ENCODE measurements around the gene PMEPA1.

The PMEPA1 gene

DNA sequence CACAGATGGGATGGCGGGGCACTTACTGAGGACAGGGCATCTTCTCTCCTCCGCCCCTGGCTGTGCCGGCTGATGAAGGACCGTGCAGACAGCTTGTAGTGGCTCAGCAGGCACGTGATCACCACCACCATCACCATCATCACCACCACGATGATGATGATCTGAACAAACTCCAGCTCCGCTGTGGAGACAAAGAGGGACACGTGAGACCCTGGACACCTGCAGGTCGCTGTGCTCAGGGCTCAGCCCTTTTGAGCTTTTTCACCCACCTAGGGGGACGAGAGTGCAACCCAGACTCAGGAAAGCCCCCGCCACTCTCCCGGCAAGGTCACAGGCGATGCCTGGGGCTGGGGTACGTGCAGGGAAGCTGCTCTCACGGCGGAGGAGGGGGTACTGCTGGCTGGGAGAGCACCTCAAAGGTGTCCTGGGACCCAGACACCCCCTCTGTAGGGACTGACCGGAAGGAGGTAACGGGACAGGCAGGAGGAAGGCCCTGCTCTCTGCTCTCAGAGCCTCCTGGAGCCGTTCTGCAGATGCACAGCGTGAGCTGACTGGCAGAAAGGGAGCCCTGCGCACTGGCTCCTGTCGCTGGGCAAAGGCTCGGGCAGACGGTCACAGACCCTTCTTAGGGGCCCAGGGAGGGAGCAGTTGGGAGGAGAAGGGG lies 50.2 kb downstream of the PMEPA1 start:
- Histone ChIP-seq H3K4me1 (ENCODE audit: control insufficient read depth, insufficient read depth, low read length) (no peaks in the 10 kb centered on the region), H3K27me3 (ENCODE audit: control insufficient read depth, insufficient read depth, low read length) (no peaks in the 10 kb centered on the region), H3K36me3 (ENCODE audit: control insufficient read depth, insufficient read depth, low read length) (peaks cover 8% of the 10 kb centered on the region), H3K27ac (ENCODE audit: low read depth, low read length) (no peak overlapping the region), H3K9ac (ENCODE audit: low read length) (no peak overlapping the region), H3K4me3 (ENCODE audit: low read length) (no peak overlapping the region)

DNA sequence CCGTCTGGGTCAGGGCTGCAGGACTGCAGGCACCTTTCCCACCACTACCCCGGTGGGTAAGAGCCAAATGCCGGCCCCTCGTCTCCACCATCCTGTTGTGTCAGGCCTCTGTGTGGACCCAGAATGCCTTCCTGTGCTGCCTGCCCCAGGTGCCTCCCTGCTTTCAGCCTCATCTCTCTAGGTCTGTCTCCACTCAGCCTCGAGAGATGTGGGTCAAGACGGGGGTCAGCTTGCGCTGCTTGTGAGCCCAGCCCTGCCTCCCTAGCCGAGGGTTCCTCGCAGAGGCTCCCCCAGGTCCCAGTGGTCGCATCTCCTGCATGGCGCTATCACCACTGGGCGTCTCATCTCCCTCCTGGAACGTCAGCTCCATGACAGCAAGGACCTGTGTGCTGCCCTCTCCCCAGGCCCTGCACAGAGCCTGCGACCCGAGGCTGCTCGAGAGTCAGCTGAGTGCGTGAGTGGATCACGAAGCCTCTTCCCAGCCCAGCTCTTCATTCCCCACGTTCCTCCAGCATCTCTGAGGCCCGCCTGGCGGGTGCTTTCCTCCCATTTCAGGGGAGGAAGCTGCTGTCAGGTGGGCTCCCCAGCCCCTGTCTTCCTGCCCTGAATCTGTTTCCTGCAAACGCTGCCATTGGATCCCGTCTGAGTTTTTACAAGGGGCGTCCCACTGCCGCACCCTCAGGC lies 50.8 kb downstream of the PMEPA1 start:
- Histone ChIP-seq H3K36me3 (ENCODE audit: control insufficient read depth, insufficient read depth, low read length) (peaks cover 8% of the 10 kb centered on the region), H3K4me1 (ENCODE audit: control insufficient read depth, insufficient read depth, low read length) (peaks cover 2% of the 10 kb centered on the region), H3K27ac (ENCODE audit: low read depth, low read length) (no peak overlapping the region), H3K27me3 (ENCODE audit: control insufficient read depth, insufficient read depth, low read length) (no peaks in the 10 kb centered on the region), H3K4me3 (ENCODE audit: low read length) (no peak overlapping the region), H3K9ac (ENCODE audit: low read length) (no peak overlapping the region)

DNA sequence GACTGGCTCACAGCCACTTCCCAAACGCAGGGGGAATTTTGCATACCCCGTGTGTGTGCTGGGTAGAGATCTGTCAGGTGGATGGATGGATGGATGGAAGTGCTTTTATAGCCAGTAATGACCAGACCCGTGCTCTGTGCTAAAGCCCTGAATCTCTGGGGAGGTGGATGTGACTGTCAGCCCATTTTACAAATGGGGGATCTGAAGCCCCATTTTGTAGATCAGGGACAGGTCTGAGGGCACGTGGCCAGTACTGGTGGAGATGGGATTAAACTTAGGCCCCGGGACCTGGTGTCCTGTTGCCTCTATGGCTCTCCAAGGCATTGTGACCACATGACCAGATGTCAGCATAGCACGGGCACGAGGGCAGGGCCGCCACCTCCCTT lies 51.4 kb downstream of the PMEPA1 start:
- H3K36me3 ChIP-seq (ENCODE audit: control insufficient read depth, insufficient read depth, low read length), result peaks cover 8% of the 10 kb centered on the region
- H3K27me3 ChIP-seq (ENCODE audit: control insufficient read depth, insufficient read depth, low read length), result peaks cover 2% of the 10 kb centered on the region
- H3K27ac ChIP-seq (ENCODE audit: low read depth, low read length), result no peak overlapping the region
- peaks cover 2% of the 10 kb centered on the region for H3K4me1 ChIP-seq (ENCODE audit: control insufficient read depth, insufficient read depth, low read length)
- no peak overlapping the region for H3K4me3 ChIP-seq (ENCODE audit: low read length)
- no peak overlapping the region for H3K9ac ChIP-seq (ENCODE audit: low read length)

DNA sequence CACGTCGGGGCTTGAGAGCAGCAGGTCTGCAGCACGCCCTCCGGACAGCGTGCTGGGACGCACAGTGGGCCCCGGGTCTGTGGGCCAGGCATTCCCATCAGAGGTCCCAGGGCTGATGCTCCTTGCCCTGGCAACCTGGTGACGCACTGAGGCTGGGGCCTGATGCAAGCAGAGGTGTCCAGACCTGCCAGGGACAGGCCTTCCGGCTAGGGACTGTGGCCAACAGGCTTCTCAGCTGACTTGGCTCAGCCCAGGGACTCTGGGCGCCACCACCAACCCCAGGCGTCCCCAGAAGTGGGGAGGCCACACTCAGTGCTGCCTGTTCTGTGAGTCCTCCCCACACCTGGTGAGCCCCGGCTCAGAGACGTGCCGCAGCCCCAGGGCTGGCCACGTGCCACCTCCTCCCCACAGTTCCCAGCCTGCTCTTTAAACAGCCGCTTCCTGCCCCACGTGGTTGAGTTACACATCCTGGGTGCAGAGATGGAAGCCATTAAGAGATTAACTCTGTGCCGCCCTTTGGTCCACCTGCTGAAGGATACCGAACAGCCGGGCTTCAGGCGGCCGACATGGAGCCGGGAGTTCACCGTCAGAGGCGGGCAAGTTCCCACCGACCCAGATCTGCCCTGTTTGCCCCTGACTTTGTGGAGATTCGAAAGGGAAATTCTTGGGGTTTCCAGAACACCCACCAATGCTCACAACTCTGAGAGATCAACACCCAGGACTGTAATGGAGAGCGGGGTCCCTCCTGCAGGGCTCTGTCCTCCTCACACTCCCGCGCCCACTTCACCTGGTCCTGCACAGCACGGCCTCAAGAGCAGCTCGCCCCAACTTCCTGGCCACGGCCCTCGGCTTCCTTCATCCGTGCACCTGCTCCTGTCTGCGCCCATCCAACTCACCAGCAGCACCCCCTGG lies 52.0 kb downstream of the PMEPA1 start:
- no peak overlapping the region for H3K4me3 ChIP-seq (ENCODE audit: low read length)
- no peak overlapping the region for H3K9ac ChIP-seq (ENCODE audit: low read length)
- H3K4me1 ChIP-seq (ENCODE audit: control insufficient read depth, insufficient read depth, low read length), result peaks cover 2% of the 10 kb centered on the region
- no peak overlapping the region for H3K27ac ChIP-seq (ENCODE audit: low read depth, low read length)
- peaks cover 2% of the 10 kb centered on the region for H3K27me3 ChIP-seq (ENCODE audit: control insufficient read depth, insufficient read depth, low read length)
- peaks cover 8% of the 10 kb centered on the region for H3K36me3 ChIP-seq (ENCODE audit: control insufficient read depth, insufficient read depth, low read length)

DNA sequence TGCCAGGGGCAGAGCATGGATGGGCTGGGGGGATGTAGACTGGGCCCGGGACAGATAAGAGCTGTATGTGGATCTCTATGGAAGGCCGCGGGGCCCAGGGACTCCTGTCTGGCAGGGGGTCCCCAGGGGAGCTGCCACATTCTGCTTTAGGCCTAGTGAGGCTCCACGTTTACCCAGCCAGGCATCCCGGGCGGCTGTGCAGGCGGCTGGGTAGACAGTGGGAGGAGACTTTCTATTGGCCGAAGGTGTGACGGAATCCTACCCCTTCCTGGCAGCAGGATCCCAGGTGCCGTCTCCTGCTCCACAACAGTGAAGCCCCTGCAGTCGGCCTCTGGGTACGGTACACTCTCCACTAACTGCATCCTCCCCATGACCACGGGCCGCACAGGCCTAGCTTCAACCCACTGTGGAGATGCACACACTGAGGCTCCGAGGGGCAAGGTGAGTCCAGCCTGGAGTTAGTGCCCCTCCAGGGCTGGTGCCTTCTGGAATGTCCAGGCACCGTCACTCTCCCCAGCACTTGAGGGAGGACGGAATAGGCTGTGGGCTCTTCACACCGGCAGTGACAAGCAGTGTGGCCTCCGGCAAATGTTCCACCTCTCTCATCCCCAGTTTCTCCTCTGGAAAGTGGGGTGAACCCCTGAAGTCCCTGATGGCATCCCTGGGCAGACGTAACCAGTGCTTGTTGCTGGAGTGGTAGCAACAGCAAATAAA lies 52.8 kb downstream of the PMEPA1 start:
- H3K4me3 ChIP-seq (ENCODE audit: low read length), result no peak overlapping the region
- peaks cover 2% of the 10 kb centered on the region for H3K27me3 ChIP-seq (ENCODE audit: control insufficient read depth, insufficient read depth, low read length)
- H3K36me3 ChIP-seq (ENCODE audit: control insufficient read depth, insufficient read depth, low read length), result peaks cover 8% of the 10 kb centered on the region
- no peak overlapping the region for H3K9ac ChIP-seq (ENCODE audit: low read length)
- no peak overlapping the region for H3K27ac ChIP-seq (ENCODE audit: low read depth, low read length)
- H3K4me1 ChIP-seq (ENCODE audit: control insufficient read depth, insufficient read depth, low read length), result peaks cover 2% of the 10 kb centered on the region

DNA sequence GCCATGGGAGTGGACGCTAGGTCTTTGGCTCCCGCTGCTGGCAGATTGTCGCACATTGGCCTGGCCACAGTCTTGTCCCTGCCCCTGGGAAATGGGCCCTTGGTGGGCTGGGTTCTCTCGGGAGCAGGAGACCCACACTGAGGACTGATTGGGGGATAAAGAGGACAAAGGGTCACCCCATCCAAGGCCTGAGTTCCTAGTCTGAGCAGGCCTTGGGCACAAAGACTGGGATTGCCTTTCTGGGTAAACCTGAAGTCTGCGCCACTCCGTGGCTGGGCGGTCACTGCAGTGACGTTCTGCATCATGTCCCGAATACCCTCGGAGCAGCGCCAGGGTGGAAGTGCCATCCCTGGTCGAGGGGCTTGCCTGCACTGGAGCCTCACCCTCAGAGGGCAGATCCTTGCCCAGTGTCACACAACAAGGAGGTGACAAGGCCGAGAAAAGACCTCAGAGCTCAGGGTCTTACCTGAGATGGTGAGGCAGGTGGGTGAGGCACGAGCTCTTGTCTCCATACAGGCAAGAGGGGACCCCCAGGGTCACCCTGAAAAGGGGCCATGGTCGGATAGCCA lies 53.5 kb downstream of the PMEPA1 start:
- no peak overlapping the region for H3K9ac ChIP-seq (ENCODE audit: low read length)
- H3K4me3 ChIP-seq (ENCODE audit: low read length), result no peak overlapping the region
- H3K4me1 ChIP-seq (ENCODE audit: control insufficient read depth, insufficient read depth, low read length), result peaks cover 2% of the 10 kb centered on the region
- H3K36me3 ChIP-seq (ENCODE audit: control insufficient read depth, insufficient read depth, low read length), result peaks cover 8% of the 10 kb centered on the region
- peaks cover 2% of the 10 kb centered on the region for H3K27me3 ChIP-seq (ENCODE audit: control insufficient read depth, insufficient read depth, low read length)
- H3K27ac ChIP-seq (ENCODE audit: low read depth, low read length), result no peak overlapping the region

DNA sequence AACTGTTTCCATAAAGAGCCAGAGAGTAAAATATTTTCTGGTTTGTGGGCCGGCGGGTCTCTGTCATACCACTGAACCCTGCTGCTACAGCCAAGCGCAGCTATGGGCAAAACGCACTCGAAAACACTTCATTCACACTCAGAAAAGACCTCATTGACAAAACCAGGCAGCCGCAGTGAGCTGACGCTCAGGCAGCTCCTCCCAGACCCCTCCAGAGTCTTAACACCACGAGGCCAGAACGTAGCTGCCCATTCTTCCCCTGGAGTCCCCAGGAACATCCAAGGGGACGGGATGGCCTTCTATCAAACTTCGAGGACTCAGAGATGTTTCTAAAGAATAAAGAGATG lies 54.0 kb downstream of the PMEPA1 start:
- no peak overlapping the region for H3K9ac ChIP-seq (ENCODE audit: low read length)
- H3K27me3 ChIP-seq (ENCODE audit: control insufficient read depth, insufficient read depth, low read length), result peaks cover 2% of the 10 kb centered on the region
- H3K36me3 ChIP-seq (ENCODE audit: control insufficient read depth, insufficient read depth, low read length), result peaks cover 8% of the 10 kb centered on the region
- H3K4me1 ChIP-seq (ENCODE audit: control insufficient read depth, insufficient read depth, low read length), result peaks cover 2% of the 10 kb centered on the region
- H3K4me3 ChIP-seq (ENCODE audit: low read length), result no peak overlapping the region
- H3K27ac ChIP-seq (ENCODE audit: low read depth, low read length), result no peak overlapping the region

DNA sequence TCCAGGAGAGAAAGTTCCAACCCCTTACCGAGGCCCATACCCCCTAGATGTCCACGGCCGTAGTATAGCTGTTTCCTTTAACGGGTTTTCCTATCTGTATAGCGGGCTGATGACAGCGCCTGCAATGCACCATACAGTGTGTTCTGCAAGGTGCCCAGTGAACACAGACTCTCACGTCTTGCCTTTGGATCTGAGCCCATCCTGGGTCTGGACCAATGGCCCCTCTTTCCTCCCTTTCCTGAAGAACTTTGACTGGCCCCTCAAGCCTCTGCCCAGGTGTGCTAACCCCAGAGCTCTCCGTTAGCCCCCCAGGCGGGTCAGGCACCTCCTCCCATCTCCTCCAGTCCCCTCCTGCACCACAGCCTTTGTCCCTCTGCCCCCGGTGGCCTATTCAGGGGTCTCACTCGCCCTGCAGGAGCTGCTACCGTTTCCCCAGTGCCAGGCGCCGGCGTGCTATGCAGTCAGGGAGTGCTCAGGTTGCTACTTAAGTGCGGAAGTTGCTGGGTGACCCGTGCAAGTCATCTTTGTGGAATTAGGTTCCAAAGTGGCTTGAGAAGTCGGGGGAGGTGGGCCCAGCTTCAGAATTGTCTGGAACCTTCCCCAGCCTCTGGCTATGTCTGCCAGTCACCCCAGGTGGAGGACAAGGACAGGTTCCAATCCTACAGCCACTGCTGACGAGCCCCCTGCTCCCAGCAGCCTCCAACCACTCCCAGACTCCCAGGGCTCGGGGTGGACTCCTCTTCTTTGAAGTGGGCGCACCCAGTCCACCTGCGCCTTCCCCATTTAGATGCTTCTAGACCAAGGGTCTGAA lies 54.6 kb downstream of the PMEPA1 start:
- H3K4me1 ChIP-seq (ENCODE audit: control insufficient read depth, insufficient read depth, low read length), result peaks cover 2% of the 10 kb centered on the region
- no peak overlapping the region for H3K9ac ChIP-seq (ENCODE audit: low read length)
- H3K4me3 ChIP-seq (ENCODE audit: low read length), result no peak overlapping the region
- peaks cover 10% of the 10 kb centered on the region for H3K36me3 ChIP-seq (ENCODE audit: control insufficient read depth, insufficient read depth, low read length)
- no peak overlapping the region for H3K27ac ChIP-seq (ENCODE audit: low read depth, low read length)
- peaks cover 2% of the 10 kb centered on the region for H3K27me3 ChIP-seq (ENCODE audit: control insufficient read depth, insufficient read depth, low read length)

DNA sequence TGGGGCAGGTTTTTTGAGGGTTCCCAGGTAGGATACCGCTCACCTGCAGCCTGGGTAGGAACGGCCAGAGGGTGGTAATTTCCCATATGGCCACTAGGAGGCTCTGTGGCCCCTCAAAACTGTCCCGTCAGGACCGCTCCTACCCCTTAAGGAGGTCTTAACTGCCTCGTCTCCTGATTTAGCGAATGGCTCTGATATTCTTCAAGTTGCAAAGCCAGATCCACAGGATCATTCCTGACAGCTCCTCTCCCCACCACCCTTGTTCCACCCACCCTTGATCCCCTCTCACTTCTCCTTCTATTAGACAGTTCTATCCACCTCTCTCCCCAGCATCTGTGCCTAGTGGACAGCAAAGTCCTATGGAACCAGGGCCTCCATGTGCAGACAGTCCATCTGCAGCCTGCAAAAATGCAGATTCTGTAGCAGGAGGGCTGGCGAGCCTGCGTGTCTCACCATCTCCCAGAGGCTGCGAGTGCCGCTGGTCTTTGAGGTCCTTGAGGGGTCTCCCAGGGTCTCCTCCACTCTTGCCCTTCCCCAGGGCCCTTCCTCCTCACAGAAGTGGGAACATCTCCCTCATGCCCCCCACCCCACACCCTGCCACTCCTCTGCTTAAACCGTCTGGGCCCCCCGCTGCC lies 55.3 kb downstream of the PMEPA1 start:
- H3K9ac ChIP-seq (ENCODE audit: low read length), result no peak overlapping the region
- H3K36me3 ChIP-seq (ENCODE audit: control insufficient read depth, insufficient read depth, low read length), result peaks cover 10% of the 10 kb centered on the region
- H3K4me3 ChIP-seq (ENCODE audit: low read length), result no peak overlapping the region
- H3K27ac ChIP-seq (ENCODE audit: low read depth, low read length), result no peak overlapping the region
- H3K27me3 ChIP-seq (ENCODE audit: control insufficient read depth, insufficient read depth, low read length), result peaks cover 2% of the 10 kb centered on the region
- peaks cover 2% of the 10 kb centered on the region for H3K4me1 ChIP-seq (ENCODE audit: control insufficient read depth, insufficient read depth, low read length)

DNA sequence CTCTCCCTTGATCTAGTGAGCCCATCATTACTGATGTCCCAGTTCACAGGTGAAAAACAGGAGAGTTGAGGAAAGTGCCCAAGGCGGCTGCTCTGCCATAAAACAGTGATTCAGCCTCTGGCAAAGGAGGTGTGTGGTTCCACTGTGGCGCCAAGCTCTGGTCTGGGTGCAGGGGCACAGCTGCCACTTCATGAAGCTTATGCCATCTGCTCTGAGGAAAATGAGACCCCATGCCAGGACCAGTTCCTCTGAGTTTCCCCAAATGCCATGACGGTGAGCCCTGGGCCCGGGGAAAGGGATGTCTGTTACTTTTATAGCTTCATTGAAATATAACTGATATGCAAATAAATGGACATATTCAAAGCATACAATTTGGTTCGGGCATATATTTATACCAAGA lies 55.9 kb downstream of the PMEPA1 start:
- no peak overlapping the region for H3K9ac ChIP-seq (ENCODE audit: low read length)
- no peak overlapping the region for H3K27ac ChIP-seq (ENCODE audit: low read depth, low read length)
- peaks cover 7% of the 10 kb centered on the region for H3K36me3 ChIP-seq (ENCODE audit: control insufficient read depth, insufficient read depth, low read length)
- no peak overlapping the region for H3K4me3 ChIP-seq (ENCODE audit: low read length)
- peaks cover 2% of the 10 kb centered on the region for H3K4me1 ChIP-seq (ENCODE audit: control insufficient read depth, insufficient read depth, low read length)
- peaks cover 2% of the 10 kb centered on the region for H3K27me3 ChIP-seq (ENCODE audit: control insufficient read depth, insufficient read depth, low read length)

DNA sequence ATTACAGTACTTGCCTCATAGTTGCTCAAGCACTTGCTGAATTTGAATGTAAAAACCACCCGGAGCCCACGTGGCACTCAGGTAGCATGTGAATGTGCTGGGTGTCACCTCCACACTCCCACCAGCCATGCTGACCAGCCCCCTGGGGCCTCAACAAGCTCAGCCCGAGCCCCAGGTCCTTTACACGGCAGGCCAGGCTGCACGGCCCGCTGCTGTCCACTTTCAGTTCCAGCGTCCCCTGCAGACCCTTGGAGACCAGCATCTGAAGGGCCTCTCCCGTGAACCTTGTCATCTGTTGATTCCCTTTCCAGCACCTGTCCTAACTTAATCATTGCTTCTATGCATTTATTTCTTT lies 56.3 kb downstream of the PMEPA1 start:
- H3K4me1 ChIP-seq (ENCODE audit: control insufficient read depth, insufficient read depth, low read length), result peaks cover 2% of the 10 kb centered on the region
- no peak overlapping the region for H3K4me3 ChIP-seq (ENCODE audit: low read length)
- H3K27ac ChIP-seq (ENCODE audit: low read depth, low read length), result no peak overlapping the region
- peaks cover 6% of the 10 kb centered on the region for H3K36me3 ChIP-seq (ENCODE audit: control insufficient read depth, insufficient read depth, low read length)
- H3K9ac ChIP-seq (ENCODE audit: low read length), result no peak overlapping the region
- peaks cover 2% of the 10 kb centered on the region for H3K27me3 ChIP-seq (ENCODE audit: control insufficient read depth, insufficient read depth, low read length)
